Astrocyte (in vitro differentiated cells and primary cell): ENCODE data around the gene ANO7.

Source experiments
- CTCF ChIP-seq: IDR thresholded peaks from 2 replicates; pipeline ENCODE4 v1.5.1; 2011; ENCODE audit warnings: low read depth, mild to moderate bottlenecking, inconsistent platforms, low read length, moderate library complexity; ENCODE audit not compliant: insufficient read depth
- EZH2 ChIP-seq: IDR thresholded peaks from 2 replicates; pipeline ENCODE4 v1.6.1; 2012; ENCODE audit warnings: mild to moderate bottlenecking, low read length, inconsistent platforms; ENCODE audit not compliant: insufficient read depth

GRCh38 chr2:241201445-241202267, 13.2 kb downstream of the ANO7 start:
- TF ChIP-seq CTCF (no peak), EZH2 (no peak)
